Endometrial microvascular endothelial cells (primary cell): ENCODE data around the gene ARF4. TPM values are rescaled to one million over a fixed set of nuclear protein-coding genes. Genes with fewer than 3 reads are reported as not detected.
"Not testable (repeated sequence)": the region's sequence is repeated elsewhere in the genome, so short reads cannot be mapped to it uniquely, and the experiment has no call there.

Source experiments
- in situ Hi-C: cut with HindIII; loops from 2 replicates; pipeline ENCODE4 v1.10.0; 2017; ENCODE audit warnings: low sequenced_read_pairs, low pct_unique_long_range_greater_than_20kb; ENCODE audit errors: inconsistent ontology term
- total RNA-seq: library from RNA; depleted of rRNA; stranded (reverse); fragments of >200 nt; gene quantifications from one replicate; pipeline ENCODE4 v1.2.3, GENCODE V29; 2015; ENCODE audit errors: inconsistent ontology term

ARF4 gene
- total RNA-seq = 248 TPM

GRCh38 chr3:57597127-57597923 is at the start of gene ARF4:
TSS of gene ARF4 (minus strand) at chr3:57597344. CDS start at chr3:57597140, 204 bp downstream.
- in situ Hi-C loops = no loop called here

GRCh38 chr3:57646723-57647122 is 49.6 kb upstream of the ARF4 start:
- in situ Hi-C loops = no loop called here

GRCh38 chr3:57644740-57645139 is 47.6 kb upstream of the ARF4 start:
- in situ Hi-C loops = no loop called here

DNA sequence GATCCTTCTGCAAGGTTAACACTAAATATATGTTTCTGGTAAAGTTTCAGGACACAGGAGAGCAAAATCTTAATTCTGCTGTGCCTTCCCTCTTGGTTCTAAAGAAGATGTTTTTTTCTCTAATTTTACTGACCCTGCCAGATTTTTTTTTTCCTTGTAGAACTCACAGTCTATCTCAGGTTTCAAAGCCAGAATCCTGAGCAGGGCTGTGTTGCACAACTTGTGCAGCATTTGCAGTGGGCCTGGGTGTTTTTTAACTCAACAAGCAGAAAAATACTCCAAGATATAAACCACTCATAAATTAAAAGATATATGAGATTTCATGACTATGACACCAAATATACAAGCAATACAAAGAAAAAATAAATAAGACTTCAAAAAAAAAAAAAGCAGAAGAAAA is 40.2 kb upstream of the ARF4 start:
- in situ Hi-C loops = no loop called here

GRCh38 chr3:57634259-57634658 is 37.1 kb upstream of the ARF4 start:
- in situ Hi-C loops = not testable (repeated sequence)

DNA sequence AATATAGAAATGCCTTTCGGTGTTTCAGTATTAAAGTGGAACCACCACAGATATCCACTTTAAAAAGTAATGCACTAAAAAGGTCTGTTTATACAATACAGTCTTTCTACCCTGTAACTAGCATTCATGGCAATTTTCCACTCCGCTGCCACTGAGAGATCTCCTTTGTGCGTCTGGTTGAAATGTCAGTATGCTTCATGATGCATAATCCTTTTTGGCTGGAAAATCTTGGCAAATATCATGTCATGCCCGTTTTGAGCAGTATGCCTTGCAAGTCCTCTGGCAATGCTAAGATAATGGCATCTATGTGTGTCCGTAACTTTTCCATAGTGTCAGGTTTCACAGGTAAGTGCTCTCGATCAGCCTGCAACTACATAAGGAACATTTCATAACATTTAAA is 30.8 kb upstream of the ARF4 start:
- in situ Hi-C loops = no loop called here

DNA sequence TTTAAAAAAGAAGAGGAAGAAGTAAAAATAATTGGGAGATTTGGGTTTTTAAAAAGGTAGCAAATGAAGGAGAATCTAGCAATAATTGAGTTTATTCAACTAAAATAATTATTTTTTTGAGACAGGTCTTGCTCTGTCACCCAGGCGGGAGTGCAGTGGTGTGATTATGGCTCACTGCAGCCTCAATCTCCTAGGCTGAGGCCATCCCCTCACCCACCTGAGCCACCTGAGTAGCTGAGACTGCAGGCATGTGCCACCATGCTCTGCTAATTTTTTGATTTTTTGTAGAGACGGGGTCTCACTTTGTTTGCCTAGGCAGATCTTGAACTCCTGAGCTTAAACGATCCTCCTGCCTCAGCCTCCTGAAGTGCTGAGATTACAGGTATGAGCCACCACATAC is 27.7 kb upstream of the ARF4 start:
- in situ Hi-C loops = no loop called here

GRCh38 chr3:57622362-57622761 is 25.2 kb upstream of the ARF4 start:
- in situ Hi-C loops = no loop called here

GRCh38 chr3:57617739-57618138 is 20.6 kb upstream of the ARF4 start:
- in situ Hi-C loops = no loop called here

- in situ Hi-C loops = no loop called here
Observed at GRCh38 chr3:57616233-57616632, 19.1 kb upstream of the ARF4 start.

GRCh38 chr3:57611870-57612269 is 14.7 kb upstream of the ARF4 start:
- in situ Hi-C loops = not testable (repeated sequence)

- in situ Hi-C loops = no loop called here
Observed at GRCh38 chr3:57605683-57606082, 8.5 kb upstream of the ARF4 start.

- in situ Hi-C loops = no loop called here
Observed at GRCh38 chr3:57604971-57605370, 7.8 kb upstream of the ARF4 start.

DNA sequence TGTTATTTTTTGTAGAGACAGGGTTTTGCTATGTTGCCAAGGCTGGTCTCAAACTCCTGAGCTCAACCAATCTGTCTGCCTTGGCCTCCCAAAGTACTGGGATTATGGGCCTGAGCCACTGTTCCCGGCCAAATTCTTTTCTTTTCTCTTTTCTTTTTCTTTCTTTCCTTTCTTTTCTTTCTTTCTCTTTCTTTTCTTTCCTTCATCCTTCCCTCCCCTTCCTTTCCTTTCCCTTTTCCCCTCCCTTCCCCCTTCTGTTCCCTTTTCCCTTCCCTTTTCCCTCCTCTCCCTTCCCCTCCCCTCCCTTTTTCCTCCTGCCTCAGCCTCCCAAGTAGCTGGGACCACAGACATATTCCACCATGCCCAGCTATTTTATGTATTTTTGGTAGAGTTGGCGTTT is 3.1 kb upstream of the ARF4 start:
- in situ Hi-C loops = no loop called here

DNA sequence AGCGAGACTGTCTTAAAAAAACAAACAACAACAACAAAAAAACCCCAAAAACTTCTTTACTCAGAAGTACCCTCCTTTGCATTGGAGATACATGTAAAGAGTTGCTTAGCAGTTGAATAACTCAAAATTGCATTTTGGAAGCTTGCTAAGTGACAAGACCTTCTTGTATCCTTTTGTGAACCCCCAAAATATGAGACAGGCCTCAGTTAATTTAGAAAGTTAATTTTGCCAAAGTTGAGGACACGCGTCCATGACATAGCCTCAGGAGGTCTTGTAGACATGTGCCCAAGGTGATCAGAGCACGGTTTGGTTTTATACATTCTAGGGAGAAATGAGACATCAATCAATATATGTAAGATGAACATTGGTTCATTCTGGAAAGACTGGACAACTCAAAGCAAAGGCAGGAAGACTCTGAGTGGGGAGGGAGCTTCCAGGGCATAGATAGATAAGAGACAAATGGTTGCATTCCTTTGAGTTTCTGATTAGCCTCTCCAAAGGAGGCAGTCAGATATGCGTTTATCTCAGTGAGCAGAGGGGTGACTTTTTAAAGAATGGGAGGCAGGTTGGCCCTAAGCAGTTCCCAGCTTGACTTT is 1.7 kb upstream of the ARF4 start:
- in situ Hi-C loops = no loop called here

DNA sequence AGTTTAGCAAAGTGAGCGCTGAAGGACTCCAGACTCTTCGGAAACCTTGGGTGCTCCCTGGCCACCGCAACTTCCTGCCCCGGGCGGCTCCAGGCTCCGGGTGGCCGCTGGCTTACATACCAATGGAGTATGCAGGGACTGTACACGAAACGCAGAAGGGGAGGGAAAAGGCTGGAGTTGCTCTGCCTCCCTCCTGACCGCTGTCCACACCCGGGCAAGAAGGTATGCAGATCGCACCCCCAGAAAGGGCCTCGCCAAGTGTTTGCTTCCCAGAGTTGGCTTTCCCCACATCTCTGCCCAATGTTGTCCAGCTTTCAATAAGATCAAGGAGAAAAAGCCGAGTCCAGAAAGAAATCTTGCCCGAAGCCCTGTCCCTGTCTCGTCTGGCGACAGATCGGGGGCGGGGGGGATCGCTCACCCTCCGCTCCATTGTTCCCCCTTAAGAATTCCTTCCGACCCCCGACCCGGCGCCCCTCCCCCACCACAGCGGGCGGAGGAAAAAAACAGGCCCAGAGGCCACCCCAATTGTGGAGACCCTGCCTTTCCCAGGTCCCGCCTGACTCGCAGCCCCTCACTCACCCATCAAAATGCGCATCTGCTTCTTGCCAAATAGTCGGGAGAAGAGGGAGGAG is 533 bp downstream of the ARF4 start:
- in situ Hi-C loops = no loop called here

DNA sequence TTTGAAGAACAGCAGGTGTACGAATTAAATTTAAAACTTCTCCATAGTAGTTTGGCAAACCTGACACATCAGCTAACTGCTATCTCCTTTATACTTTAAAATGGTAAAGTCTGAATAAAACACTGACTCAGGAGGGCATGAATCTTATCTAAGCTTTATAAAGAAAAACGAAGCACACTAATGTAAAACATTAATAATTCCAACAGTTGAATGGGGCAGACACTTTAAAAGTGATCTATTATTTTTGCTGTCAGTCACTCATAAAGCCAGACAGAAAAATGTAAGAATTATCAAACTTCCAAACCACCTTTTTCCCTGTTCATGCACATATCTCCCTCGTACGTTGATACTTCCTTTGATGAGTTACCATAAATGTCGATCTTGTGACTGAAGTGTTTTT is 2.6 kb downstream of the ARF4 start:
- in situ Hi-C loops = no loop called here

GRCh38 chr3:57594144-57594543 is 3.0 kb downstream of the ARF4 start:
- in situ Hi-C loops = no loop called here

GRCh38 chr3:57592306-57592705 is 4.8 kb downstream of the ARF4 start:
- in situ Hi-C loops = no loop called here

DNA sequence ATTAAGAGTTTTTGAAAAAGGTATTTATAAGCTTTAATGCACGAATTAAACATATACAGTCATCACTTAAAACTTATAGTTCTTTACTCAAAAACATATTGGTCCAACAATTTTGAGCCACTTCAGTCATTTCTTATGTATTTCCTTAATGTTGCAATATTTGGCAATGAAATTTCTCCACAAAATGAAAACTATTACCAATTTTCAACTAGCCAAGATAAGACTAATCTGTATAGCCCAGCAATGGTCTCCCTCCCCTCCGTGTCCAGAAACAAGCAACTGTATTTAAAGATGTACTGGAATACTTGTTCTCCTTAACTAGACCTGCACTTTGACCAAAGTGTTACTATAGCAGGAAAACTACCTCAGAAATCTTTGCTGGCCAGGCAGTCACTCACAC is 9.2 kb downstream of the ARF4 start:
- in situ Hi-C loops = no loop called here
